ENCODE results near the gene SYT14.
"Not testable (repeated sequence)": the region's sequence is repeated elsewhere in the genome, so short reads cannot be mapped to it uniquely, and the experiment has no call there.

SYT14 gene

DNA sequence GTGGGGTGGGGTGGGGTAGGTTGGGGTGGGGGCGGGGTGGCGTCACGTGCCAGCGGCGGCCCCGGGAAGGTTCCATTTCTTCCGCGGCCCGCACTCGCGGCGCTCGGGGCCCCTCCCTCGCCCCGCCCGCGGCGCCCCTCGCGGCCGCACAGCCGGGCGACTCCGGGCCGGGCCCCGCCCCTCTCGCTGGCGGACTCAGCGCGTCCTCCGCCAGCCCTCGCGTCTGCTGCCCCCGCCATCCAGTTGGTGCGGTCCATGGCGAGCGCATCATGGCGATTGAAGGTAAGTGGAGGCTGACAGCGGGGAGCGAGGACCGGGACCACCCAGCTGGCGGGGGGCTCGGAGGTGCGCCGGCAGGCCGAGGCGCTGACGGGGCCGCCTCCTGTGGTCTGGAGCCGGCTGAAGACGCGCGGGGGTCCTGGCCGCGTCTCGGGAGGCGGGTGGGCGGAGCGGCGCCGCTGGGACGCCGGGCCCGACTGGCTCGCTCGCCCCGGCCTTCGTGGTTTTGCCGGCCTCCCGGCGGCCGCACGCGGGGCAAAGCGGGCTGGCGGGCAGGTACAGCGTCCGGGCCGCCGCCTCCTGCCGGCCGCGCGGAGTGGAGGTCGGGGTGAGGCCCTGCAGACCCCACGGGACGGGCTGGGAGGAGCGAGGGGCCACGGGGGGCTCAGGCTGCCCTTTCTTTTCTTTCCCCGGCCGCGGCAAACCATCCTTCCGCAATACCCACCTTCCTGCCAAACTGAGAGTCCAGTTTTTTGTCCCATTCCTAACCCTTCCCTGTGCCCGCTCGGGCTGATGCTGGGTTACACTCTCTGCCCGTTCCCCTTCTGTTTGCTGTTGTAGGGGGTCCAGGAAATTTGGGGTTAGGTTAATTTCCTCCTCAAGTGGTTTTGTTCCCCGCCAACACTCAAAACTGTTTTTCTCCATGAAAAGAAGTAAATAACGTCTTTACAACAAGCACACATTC lies at the start of gene SYT14:
Gene SYT14 (plus strand): TSS at position 222 of the 964 bp plus-strand sequence. CDS start 48 bp downstream, at position 270.
- no peak for DNase-seq

DNA sequence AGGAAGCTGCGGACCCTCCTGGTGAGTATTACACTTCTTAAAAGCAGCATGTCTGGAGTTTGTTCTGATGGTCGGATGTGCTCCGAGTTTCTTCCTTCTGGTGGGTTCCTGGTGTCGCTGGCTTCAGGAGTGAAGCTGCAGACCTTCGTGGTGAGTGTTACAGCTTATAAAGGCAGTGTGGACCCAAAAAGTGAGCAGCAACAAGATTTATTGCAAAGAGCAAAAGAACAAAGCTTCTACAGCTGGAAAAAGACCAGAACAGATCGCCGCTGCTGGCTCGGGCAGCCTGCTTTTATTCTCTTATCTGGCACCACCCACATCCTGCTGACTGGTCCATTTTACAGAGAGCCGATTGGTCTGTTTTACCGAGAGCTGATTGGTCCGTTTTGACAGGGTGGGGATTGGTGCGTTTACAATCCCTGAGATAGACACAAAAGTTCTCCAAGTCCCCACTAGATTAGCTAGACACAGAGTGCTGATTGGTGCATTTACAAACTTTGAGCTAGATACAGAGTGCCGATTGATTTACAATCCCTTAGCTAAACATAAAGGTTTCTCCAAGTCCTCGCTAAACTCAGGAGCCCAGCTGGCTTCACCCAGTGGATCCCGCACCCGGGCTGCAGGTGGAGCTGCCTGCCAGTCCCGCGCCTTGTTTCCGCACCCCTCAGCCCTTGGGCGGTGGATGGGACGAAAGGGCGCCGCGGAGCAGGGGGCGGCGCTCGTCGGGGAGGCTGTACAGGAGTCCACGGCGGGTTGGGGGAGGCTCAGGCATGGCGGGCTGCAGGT lies 49.5 kb upstream of the SYT14 start:
- DNase-seq = not testable (repeated sequence)

DNA sequence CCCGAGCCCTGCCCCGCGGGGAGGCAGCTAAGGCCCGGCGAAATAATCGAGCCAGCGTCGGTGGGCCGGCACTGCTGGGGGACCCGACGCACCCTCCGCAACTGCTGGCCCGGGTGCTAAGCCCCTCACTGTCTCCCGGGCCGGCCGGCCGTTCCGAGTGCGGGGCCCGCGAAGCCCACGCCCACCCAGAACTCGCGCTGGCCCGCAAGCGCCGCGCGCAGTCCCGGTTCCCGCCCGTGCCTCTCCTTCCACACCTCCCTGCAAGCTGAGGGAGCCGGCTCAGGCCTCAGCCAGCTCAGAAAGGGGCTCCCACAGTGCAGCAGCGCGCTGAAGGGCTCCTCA lies 49.0 kb upstream of the SYT14 start:
- DNase-seq = no peak

DNA sequence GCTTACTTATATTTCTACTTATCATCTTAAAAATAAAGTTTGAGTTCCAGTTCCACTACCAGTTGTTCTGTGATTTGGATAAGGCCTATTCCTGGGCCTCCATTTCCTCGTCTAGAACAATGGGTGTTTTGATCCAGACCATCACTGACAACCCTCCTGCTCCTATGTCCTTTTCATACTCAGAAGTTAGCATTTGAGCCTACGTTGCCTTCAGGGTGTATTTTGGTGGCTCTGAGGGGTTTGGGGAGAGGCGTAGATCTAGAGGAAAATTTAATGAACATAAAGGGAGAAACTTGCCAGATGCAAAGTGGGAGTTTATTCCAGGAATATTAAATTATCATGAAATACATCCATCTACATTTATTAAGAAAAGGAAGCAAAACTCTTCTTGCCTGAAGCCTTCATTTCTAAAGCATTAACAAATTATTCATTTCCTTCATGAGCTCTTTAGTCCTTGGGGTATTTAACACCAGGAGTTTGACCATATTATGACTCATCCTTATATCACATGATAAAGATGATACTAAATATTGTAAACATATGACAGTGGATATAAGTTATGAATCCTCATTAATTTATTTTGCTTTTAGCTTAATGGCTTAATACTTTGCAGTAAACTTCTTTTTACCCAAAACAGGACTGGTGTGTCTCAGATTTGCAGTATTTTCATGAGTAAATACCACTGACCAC lies 47.2 kb upstream of the SYT14 start:
- no peak for DNase-seq

DNA sequence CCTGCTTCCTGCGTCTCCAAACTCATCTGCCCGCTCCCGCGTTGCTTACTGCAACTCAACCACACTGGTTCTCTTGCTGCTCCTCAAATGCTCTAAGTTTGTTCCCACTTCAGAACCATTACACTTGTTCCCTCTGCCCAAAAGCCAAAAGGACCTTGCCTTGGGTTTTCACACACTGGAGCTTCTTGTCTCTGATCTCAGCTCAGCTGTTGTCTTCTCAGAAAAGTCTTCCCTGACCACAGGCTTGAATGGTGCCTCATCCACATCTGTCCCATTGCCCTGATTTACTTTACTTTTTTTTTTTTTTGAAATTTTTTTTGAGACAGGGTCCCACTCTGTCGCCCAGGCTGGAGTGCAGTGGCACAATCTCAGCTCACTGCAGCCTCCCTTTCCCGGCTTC lies 44.3 kb upstream of the SYT14 start:
- no peak for DNase-seq

DNA sequence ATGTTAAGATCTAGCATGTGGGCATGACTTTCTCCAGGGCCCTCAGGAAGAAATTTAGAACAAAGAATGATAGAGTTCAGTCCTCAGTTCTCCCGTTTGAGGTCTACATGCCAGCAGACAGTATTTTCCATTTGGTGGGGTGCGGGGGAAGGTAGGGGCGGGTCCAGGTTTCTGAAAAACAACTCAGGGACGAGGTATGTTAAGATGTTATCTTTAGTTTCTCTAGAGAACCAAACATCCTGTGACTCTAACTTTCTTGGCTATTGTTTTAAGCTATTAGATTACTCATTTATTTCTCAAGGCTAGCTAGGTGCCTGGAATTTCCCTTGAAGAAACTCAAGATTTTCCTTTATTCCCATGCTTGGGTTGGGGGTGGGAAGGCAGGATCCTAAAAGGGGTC lies 42.3 kb upstream of the SYT14 start:
- DNase-seq = no peak

DNA sequence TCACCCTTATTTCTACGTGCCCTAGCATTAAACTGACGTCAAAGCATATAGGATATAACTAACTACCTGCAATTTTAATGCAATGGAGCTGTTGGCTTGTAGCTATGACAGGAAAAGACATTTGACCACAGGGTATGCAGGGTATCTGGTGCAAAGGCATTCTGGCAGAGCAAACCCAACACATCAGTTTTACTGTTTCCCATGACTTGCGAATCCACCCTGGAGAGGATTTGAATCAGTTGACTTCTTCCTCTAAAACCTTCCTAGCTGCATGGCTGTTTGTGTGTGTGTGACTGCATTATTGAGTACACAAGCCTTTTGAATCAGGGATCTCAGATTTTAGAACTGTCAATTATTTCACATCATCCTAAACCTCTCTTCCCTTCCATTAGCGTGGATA lies 41.7 kb upstream of the SYT14 start:
- DNase-seq = no peak

DNA sequence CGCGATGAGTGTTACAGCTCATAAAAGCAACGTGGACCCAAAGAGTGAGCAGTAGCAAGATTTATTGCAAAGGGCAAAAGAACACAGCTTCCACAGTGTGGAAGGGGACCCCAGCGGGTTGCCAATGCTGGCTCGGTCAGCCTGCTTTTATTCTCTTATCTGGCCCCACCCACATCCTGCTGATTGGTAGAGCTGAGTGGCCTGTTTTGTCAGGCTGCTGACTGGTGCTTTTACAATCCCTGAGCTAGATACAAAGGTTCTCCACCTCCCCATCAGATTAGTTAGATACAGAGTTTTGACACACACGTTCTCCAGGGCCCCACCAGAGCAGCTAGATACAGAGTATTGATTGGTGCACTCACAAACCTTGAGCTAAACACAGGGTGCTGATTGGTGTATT lies 39.7 kb upstream of the SYT14 start:
- not testable (repeated sequence) for DNase-seq

DNA sequence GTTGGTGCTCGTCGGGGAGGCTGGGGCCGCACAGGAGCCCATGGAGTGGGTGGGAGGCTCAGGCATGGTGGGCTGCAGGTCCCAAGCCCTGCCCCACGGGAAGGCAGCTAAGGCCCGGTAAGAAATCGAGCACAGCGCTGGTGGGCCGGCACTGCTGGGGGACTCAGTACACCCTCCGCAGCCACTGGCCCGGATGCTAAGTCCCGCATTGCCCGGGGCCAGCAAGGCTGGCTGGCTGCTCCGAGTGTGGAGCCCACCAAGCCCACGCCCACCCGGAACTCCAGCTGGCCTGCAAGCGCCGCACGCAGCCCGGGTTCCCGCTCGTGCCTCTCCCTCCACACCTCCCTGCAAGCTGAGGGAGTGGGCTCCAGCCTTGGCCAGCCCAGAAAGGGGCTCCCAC lies 39.2 kb upstream of the SYT14 start:
- DNase-seq = not testable (repeated sequence)

DNA sequence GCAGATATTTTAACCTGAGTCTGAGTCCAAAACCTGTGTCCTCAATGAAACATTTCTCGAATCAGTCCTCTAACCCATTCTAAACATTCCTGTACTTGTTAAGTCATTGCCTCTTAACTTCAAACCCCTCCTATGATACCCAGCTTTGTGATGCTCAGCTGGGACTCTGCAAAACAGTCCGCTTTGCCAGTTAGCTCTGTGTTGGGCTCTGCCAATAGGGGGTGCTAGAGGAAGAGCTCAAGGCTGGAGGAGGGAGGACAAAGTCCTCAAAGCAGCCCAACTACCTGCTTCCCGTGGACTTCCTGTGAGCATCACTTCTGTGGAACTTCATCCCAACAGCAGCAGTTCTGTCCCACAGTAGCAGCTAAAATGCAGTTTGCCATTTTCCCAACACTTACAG lies 38.1 kb upstream of the SYT14 start:
- no peak for DNase-seq

DNA sequence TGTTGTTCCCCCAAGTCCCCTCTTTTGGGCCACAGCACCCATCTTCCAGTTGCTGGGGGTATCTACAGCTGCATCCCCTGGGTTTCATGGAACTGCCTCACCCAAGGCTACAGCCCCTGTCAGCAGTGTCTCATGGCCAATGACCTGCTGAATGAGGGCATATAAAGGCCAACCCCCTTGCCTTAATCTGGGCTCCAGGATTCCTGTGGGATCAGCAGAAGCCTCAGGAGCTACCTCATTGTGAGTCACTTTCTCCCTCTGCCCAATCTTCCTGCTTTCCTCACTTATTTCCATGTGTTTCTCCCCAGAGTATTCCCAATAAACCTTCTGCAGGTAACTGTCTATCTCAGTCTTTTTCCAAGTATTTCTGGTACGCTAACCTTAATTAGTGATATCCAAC lies 37.3 kb upstream of the SYT14 start:
- no peak for DNase-seq

DNA sequence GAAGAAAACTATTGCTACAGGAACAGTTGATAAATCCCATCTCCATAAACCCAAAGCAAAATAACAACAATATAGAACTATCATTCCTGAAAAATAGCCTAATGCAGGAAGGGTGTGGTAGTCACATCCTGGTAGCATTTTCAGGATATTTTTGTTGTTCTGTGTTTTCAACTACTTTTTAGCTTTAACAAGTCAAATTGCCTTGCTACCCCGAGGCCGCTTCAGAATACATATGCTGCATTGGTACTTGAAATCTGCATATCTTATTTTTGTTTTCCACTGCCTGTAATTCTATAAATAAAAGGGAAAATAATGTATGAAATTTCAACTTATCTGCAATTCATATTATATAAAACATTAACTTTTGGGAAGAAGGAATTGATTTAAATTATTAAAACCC lies 36.8 kb upstream of the SYT14 start:
- no peak for DNase-seq

DNA sequence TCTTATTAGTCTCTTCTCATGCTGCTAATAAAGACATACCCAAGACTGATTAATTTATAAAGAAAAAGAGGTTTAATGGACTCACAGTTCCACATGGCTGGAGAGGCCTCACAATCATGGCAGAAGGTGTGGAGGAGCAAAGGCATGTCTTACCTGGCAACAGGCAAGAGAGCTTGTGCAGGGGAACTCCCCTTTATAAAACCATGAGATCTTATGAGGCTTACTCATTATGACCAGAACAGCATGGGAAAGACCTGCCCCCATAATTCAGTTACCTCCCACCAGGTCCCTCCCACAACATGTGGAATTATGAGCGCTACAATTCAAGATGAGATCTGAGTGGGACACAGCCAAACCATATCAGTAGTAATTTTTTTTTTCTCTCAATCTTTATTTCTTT lies 33.2 kb upstream of the SYT14 start:
- not testable (repeated sequence) for DNase-seq

DNA sequence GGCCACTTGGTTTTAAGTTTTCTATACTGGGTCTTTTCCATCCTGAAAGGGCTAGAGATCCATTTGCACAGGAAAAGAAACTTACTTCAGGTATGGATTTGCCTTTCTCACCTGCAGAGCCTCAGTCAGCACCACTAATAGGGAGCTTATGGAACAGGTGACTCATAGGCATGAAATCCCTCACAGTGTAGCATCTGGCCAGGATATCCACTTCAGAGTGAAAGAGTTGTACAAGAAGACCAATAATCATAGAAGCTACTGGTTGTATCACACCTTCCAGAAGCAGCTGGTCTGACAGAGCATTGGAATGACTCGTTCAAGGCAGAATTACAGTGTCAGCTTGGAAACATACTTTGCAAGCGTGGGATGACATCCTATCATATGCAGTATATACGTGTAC lies 26.3 kb upstream of the SYT14 start:
- DNase-seq = no peak

DNA sequence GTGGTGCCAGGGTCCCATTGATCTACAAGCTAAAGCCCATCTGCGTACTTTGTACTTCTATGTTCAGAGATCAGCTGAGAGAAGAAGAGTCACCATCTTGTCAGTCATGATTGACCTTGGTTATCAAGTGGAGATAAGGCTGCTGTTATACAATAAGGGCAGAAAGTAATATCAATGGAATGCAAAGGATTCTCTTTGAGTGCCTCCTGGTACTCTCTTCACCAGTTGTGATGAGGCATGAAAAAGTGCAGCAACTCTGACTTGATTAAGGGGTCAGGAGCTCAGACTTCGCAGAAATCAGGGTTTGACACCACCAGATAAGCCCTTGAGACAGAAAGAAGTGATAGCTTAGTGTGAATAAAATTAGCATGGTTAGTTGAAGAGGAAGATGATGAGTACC lies 25.7 kb upstream of the SYT14 start:
- DNase-seq = no peak

DNA sequence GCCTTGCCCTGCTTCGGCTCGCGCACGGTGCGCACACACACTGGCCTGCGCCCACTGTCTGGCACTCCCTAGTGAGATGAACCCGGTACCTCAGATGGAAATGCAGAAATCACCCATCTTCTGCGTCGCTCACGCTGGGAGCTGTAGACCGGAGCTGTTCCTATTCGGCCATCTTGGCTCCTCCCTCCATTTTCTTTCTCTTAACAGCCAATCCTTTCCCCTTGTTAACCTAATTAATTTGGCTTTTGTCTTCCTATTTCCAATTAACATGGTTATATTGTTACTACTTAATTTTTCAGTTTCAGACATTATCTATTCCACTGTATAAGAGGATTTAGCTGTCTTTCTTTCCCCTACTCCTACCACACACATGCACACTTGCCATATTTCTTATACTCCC lies 18.4 kb upstream of the SYT14 start:
- DNase-seq = not testable (repeated sequence)

DNA sequence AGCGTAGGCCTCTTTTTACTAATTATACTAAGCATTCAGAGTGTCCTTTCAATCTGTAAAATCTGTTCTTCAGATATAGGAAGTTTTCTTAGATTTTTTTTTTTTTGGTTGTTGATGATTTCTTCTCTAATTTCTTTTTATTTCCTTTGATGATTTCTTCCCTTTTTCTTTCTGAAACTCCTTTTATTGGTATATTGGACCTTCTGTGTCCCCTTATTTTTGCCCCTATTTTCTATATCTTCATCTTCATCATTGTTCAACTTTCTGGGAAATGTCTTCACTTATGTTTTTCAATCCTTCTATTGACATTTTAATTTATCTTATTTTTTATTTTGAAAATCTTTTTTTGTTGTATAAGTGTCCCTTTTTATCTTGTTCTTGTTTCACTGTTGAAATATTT lies 17.2 kb upstream of the SYT14 start:
- DNase-seq = no peak

DNA sequence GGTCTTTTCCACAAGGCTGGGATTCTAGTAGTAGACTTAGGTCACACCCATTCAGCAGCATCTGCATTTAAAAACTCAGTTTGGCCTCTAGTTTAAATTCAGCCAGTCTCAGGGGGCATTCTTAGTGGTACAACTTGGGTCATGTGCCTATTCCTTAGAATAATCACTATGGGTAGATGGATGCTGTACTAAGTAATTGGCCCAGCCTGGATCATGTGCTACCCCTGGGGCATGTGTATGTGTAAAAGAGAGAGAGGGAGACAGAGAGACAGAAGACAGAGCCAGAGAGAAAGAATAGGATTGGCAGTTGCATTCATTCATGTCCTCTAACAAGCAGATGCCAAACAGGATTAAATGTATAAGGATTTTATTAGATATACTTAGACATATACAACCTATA lies 13.6 kb upstream of the SYT14 start:
- DNase-seq = no peak

DNA sequence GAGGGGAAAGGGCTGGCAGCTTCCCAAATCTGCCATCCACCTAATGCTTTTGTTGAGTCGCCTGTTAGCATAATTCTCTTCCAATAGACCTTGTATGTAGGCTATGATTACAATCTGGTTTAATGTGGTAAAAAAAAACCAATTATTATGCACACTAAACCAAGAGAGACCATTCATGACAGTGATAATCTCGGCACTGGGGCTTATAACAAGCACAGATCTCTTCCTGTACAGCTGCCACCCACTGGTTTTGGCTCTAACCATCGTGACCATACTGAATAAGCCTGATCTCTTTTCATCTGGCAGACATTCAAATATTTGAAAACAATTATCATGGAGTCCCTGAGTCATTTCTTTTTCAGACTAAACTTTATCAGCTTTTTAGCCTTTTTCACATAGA lies 12.0 kb upstream of the SYT14 start:
- DNase-seq = no peak

DNA sequence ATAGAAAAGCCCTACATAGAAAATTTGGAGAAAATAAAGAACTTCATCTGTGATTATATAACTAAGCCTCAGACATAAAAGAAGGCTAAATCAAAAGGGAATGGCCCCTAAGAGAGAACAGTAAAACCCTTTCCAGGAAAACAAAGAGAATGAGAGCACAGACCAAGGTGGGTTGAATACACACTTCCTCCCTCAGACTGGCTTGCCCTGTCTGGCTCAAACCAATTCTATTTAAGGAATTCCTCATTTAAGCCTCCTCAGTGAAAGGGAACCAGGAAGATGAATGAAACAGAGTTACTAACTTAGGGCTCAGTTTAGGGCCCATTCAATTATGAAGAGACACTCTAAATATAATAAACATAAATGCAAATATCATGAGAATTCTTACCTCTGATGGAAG lies 10.6 kb upstream of the SYT14 start:
- no peak for DNase-seq

DNA sequence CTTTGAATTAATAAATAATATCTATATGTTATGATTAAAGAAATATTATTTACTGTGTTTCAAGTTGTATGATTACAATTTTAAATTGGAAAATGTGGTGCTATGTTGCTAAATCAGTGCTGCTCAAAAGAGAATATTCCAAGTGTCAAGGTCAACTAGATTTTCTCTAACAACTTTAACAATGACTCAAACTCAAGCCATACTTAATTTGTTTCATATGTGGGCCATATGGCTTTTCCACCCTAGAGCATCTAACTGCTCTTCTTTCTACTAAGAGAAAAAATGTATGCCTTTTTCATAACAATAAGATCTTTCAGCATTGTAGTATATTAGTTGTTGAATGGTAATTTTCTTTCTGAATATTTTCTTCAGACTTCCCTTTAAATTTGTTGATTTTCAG lies 8.3 kb upstream of the SYT14 start:
- DNase-seq = no peak

DNA sequence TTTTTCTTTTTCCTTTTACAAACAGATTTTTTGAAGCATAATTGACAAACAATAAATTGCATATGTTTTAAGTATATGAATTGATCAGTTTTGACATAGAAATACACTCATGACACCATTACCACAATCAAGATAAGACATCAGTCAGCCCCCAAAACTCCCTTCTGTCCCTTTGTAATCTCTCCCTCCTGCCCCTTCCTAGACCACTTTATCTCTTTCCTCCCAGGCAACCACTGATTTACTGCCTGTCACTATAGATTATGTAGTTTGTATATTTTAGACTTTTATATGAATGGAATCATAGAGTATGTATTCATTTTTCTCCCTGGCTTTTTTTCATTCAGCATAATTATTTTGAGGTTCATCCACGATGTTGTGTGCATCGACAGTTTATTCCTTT lies 6.9 kb upstream of the SYT14 start:
- DNase-seq = no peak

DNA sequence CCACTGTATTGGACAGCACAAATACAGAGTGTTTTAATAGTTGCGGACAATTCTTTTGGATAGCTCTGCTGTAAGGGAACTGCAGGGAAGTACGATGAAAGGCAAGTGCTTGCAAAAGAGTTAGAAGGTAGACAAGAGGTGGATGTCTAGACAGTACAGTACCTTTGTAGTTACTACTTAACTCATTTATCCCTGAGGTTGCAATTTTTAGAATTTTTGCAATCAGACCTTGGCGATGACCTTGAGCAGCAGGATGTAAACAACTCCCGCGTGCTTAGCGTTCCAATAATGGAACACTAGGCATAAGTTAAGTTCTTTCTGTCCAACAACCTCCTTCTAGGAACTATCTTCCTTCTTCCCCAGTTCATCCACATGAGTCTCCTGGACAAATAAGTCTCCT lies 1.9 kb upstream of the SYT14 start:
- DNase-seq = no peak

DNA sequence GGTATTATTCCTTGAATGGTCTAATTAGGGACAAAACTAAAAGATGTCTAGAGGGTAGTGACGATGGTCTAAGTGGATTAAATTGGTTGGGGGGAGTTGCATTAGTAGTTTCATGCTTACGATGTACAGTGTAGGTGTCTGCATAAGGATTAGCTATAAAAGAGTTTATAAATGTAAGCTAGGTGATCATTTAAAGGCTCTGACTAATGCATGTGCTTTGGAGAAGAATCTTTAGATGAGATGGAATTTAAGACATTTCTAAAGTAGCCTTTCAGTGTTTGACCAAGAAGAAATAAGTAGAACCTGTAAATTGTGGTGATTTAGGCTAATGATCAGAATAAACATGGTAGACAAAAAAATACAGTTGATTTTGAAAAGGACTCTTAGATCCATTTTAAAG lies 7.4 kb downstream of the SYT14 start:
- DNase-seq = no peak

All from CD4-positive, alpha-beta T cell treated with Interleukin-4 for 4 hours (primary cell).